WI38 (cell line): ENCODE data around the gene IKZF3.

Source experiments
- H3K4me3 ChIP-seq: 2 replicates; pipeline ENCODE4 v1.5.1; 2011; ENCODE audit warnings: low read depth, mild to moderate bottlenecking, control low read depth, low read length
- CTCF ChIP-seq: IDR thresholded peaks from 2 replicates; pipeline ENCODE4 v1.5.1; 2012; ENCODE audit warnings: low read depth, mild to moderate bottlenecking, control low read depth, low read length

The IKZF3 gene

GRCh38 chr17:39823407-39824054, 40.6 kb downstream of the IKZF3 start:
- TF ChIP-seq CTCF: no peak
- H3K4me3 ChIP-seq: no peak overlapping the region

- H3K4me3 ChIP-seq: no peak overlapping the region
- no peak for TF ChIP-seq CTCF
These were observed 42.1 kb downstream of the IKZF3 start for GRCh38 chr17:39822051-39822451.

- no peak for TF ChIP-seq CTCF
These were observed 43.1 kb downstream of the IKZF3 start for GRCh38 chr17:39820987-39821386.

GRCh38 chr17:39820541-39820940, 43.6 kb downstream of the IKZF3 start:
- H3K4me3 ChIP-seq: no peak overlapping the region
- no peak for TF ChIP-seq CTCF

More at GRCh38 chr17:39820987-39821386, 43.1 kb downstream of the IKZF3 start:
- no peak overlapping the region for H3K4me3 ChIP-seq

DNA sequence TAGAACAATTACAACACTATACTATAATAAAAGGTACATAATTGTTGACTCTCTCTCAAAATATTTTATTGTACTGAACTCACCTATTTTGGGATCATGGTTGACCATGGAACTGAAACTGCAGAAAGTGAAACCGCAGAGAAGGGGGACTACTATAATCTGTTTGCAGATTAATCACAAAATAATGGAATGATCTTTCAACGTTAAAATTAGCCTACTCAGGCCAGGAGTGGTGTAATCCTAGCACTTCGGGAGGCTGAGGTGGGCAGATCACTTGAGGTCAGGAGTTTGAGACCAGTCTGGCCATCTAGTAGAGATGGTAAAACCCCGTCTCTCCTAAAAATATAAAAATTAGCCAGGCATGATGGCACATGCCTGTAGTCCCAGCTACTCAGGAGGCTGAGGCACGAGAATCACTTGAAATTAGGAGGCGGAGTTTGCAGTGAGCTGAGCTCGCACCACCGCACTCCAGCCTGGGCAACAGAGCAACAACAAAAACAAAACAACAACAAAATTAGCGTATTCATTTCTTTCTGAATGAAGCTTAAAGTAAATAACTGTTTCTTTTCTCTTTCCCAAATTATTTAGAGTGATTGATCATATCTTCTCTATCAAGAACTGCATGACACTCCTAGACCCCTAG, 45.6 kb downstream of the IKZF3 start:
- no peak for TF ChIP-seq CTCF
- no peak overlapping the region for H3K4me3 ChIP-seq

- no peak for TF ChIP-seq CTCF
- H3K4me3 ChIP-seq: no peak overlapping the region
These were observed 47.8 kb downstream of the IKZF3 start for GRCh38 chr17:39816272-39816671.

DNA sequence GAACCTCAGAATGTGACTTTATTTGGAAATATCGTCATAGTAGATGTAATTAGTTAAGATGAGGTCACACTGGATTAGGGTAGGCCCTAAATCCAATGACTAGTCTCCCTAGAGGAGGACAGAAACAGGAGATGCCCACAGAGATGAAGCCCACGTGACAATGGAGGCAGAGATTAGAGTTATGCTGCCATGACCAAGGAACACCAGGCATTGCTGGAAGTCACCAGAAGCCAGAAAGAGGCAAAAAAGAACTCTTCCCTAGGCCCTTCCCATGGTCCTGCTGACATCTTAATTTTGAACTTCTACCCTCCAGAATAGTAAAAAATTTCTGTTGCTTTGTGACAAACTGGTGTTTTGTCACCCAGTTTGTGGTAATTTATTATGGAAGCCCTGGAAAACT, 49.6 kb downstream of the IKZF3 start:
- H3K4me3 ChIP-seq: no peak overlapping the region

More for the DNA sequence above, 49.6 kb downstream of the IKZF3 start:
- TF ChIP-seq CTCF: no peak
